ENCODE data around the gene SLAMF9. TPM values are rescaled to one million over a fixed set of nuclear protein-coding genes. Genes with fewer than 3 reads are reported as not detected.

Gene SLAMF9
- total RNA-seq, 2 experiments from 2014 or later = not detected

DNA sequence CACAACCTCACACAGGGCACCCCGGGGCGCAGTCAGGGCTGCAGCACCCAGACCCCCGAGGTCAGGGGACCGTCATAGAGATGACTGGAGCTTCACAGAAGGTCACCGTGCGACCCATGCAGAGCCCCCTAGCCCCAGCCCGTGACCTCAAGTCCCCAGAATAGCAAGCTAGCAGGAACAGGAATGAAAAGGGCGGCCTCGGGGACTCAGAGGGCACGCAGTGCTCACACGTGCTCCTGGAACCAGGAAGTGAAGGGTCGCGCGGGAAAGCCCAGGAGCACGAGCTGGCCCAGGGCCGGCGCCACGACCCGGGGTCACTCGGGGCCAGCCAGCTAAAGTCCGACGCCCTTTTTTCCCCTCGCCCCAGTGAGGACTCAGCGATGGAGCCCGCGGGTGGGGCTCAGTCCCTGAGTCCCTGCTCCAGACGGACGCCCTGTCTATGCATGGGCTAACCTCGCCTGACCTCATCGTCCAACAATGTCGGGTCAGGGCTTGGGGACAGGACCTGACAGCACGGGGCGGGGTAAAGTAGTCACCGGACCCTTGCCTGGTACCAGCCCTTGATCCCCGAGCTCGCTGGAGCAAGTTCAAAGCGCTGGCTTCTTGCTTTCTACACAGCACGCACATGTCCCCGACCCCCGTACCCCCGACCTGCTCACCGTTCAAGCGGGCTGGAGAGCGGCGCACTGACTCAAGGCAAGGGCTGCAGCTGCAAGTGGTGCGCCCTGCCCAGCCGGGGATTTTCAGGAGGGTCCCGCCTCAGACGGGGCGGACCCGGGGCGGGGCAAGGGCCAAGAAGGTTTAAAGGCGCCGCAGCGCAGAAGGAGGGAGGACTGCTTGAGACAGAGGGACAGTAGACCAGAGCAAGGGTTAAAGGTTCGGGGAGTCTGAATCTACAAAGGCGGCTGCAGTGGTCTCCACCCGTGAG, 29.0 kb downstream of the SLAMF9 start, which contains the start of gene TAGLN2:
TSS of gene TAGLN2 (minus strand) at position 717 of the 928 bp plus-strand sequence. CDS start 4,998 bp downstream, outside the sequence.
- H2AFZ ChIP-seq (ENCODE audit: low read length) = peak within 1 kb of the TSS; percentile 90; the same call in 1 of the 2 replicates
- no peaks in the 10 kb centered on the region for H3K9me3 ChIP-seq (ENCODE audit: low read length)
- H3K4me1 ChIP-seq (ENCODE audit: insufficient read depth, low read length, poor library complexity, severe bottlenecking) = peaks cover 43% of the 10 kb centered on the region
- peak; percentile 94 for DNase-seq (ENCODE audit: low spot score)
- POLR2A ChIA-PET = interaction anchor here (2.2 kb wide), 1 partner anchor 8 kb away, joined by 6 read pairs; no protein-coding TSS in a partner anchor
- TF ChIP-seq EZH2phosphoT487 (IDR thresholded peaks at IDR 0.05; ENCODE audit: borderline replicate concordance, low read depth, low read length) = no peak
- TF ChIP-seq, protein P1, sequence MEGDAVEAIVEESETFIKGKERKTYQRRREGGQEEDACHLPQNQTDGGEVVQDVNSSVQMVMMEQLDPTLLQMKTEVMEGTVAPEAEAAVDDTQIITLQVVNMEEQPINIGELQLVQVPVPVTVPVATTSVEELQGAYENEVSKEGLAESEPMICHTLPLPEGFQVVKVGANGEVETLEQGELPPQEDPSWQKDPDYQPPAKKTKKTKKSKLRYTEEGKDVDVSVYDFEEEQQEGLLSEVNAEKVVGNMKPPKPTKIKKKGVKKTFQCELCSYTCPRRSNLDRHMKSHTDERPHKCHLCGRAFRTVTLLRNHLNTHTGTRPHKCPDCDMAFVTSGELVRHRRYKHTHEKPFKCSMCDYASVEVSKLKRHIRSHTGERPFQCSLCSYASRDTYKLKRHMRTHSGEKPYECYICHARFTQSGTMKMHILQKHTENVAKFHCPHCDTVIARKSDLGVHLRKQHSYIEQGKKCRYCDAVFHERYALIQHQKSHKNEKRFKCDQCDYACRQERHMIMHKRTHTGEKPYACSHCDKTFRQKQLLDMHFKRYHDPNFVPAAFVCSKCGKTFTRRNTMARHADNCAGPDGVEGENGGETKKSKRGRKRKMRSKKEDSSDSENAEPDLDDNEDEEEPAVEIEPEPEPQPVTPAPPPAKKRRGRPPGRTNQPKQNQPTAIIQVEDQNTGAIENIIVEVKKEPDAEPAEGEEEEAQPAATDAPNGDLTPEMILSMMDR (conservative IDR thresholded peaks at IDR 0.05; ENCODE audit: low read length) = no peak
- peak within 1 kb of the TSS; percentile 90 for H3K4me2 ChIP-seq (ENCODE audit: low read length)
- peak within 1 kb of the TSS; percentile 94 for H3K4me3 ChIP-seq (ENCODE audit: low read depth, low read length, poor library complexity, severe bottlenecking)
- H3K36me3 ChIP-seq (ENCODE audit: insufficient read depth, low read length) = peaks cover 11% of the 10 kb centered on the region
- TSS peak; percentile 60 for BruUV-seq (replicated peaks)
- no peaks in the 10 kb centered on the region for H4K20me1 ChIP-seq (ENCODE audit: insufficient read depth, low read length)
- H3K79me2 ChIP-seq (ENCODE audit: insufficient read depth, low read depth, low read length) = peaks cover 47% of the 10 kb centered on the region; the same call in 1 of the 2 replicates
- peak within 1 kb of the TSS; percentile 80 for H3K27ac ChIP-seq (ENCODE audit: low read depth, low read length, poor library complexity, severe bottlenecking)
- H3K9me2 ChIP-seq (ENCODE audit: insufficient read depth, low read length) = no peaks in the 10 kb centered on the region
- CTCF ChIA-PET (ENCODE audit: unreplicated experiment) = interaction anchor here (0.6 kb wide), 1 partner anchor 164 kb away, joined by 4 read pairs; no protein-coding TSS in a partner anchor
- intact Hi-C loops (cut with micrococcal nuclease; ENCODE audit: unreplicated experiment) = no loop called here

DNA sequence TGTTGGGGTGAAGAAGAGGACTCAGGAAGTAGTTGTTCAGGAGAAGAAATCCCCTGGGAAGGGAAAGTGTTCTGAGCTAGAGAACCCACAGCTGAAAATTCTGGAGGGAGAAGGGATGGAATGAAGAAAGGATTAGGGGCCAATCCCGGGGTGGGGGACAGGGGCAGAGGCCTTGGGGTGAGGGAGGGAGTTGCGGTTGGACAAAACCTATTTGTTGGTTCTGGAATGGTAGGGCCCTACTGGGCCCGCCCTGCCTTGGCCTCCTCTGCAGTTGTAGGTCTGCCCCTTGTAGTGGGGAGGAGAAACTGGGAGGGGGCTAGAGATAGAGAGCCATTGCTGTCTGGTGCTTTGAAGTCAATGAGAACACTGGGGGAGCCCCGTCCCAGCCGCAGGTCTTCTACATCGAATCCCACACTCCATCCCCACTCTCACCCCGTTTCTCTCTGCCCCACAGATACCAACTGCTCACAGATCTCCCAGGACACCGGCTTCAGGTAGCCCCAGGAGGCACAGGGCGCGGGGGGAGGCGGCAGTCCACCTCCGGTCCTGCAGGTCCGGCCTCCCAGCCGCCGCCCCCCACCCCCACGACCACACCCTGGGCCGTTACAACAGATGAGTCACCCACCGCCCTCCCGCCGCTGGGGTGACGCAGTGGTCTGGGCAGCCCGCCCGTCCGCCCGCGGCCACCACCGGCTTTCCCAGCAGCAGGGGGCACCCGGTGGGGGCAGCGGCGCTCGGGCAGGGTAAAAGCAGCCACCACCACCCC, 29.8 kb downstream of the SLAMF9 start:
- peaks cover 47% of the 10 kb centered on the region; the same call in 1 of the 2 replicates for H3K79me2 ChIP-seq (ENCODE audit: insufficient read depth, low read depth, low read length)

More for the DNA sequence above, 29.8 kb downstream of the SLAMF9 start:
- peak; percentile 44 for DNase-seq (ENCODE audit: low spot score)
- TF ChIP-seq, protein P1 (conservative IDR thresholded peaks at IDR 0.05; ENCODE audit: low read length) = no peak
- no peak for TF ChIP-seq EZH2phosphoT487 (IDR thresholded peaks at IDR 0.05; ENCODE audit: borderline replicate concordance, low read depth, low read length)
- ChIA-PET CTCF (ENCODE audit: unreplicated experiment) (no interaction called here), POLR2A (interaction anchor here (0.9 to 2.2 kb wide), 3 partner anchors 9 to 108 kb away, joined by 3 to 6 read pairs (median 3); partner anchors contain the start of gene PIGM)
- intact Hi-C loops (cut with micrococcal nuclease; ENCODE audit: unreplicated experiment) = no loop called here
- Histone ChIP-seq H3K36me3 (ENCODE audit: insufficient read depth, low read length) (peaks cover 19% of the 10 kb centered on the region), H3K4me3 (ENCODE audit: low read depth, low read length, poor library complexity, severe bottlenecking) (peak overlapping the region; percentile 94), H4K20me1 (ENCODE audit: insufficient read depth, low read length) (no peaks in the 10 kb centered on the region), H3K9me3 (ENCODE audit: low read length) (no peaks in the 10 kb centered on the region), H3K9me2 (ENCODE audit: insufficient read depth, low read length) (no peaks in the 10 kb centered on the region), H3K4me1 (ENCODE audit: insufficient read depth, low read length, poor library complexity, severe bottlenecking) (peaks cover 43% of the 10 kb centered on the region), H3K27ac (ENCODE audit: low read depth, low read length, poor library complexity, severe bottlenecking) (peak overlapping the region; percentile 80), H2AFZ (ENCODE audit: low read length) (peak overlapping the region; percentile 20; the same call in 1 of the 2 replicates), H3K4me2 (ENCODE audit: low read length) (peak overlapping the region; percentile 90)
- no TSS peak for BruUV-seq (replicated peaks)

Measured in OCI-LY7 (cell line).